NCI-H510A (cell line): Measurements from ENCODE around the gene TMEM202.
"Not testable (repeated sequence)": the region's sequence is repeated elsewhere in the genome, so short reads cannot be mapped to it uniquely, and the experiment has no call there.

Source experiments
- DNase-seq: peaks from one replicate; lab custom pipeline; 2025; lab: John Stamatoyannopoulos, UW

Gene TMEM202

DNA sequence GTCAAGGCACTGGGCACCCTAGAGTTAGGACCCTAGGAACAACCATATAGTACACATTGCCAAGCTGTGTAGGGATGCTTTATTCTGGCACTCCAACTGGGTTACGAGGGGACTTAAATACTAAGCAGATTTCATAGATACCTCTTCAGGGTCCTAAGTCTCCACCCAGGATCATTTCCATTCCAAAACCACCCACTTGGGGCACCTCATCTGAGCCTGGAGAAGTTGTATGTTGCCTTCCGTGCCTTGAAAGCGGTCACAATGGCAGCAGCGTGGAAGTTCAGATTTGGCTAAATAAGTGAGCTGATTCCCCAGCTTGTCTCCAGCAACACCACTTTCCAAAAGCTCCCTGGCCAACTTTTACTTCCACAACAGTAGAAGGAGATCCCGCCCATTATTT is 4.6 kb downstream of the TMEM202 start:
- DNase-seq, result no peak

DNA sequence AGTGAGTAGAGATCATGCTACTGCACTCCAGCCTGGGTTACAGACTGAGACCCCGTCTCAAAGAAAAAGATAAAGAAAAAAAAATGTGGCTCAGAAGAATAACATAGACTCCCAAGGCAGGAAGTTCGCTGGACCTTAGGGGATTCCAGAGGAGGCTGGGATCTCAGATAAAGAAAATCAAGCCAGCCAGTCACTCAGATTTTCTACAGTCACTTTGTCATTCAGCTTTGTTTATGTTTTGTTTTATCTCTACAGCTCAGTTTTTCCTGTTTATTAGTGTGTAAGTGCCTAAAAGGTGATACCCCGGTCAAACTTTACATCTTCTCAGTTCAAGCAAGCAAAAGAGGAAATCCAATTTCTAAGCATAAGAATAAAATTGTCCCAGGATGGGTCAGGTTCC is 6.3 kb downstream of the TMEM202 start:
- no peak for DNase-seq

DNA sequence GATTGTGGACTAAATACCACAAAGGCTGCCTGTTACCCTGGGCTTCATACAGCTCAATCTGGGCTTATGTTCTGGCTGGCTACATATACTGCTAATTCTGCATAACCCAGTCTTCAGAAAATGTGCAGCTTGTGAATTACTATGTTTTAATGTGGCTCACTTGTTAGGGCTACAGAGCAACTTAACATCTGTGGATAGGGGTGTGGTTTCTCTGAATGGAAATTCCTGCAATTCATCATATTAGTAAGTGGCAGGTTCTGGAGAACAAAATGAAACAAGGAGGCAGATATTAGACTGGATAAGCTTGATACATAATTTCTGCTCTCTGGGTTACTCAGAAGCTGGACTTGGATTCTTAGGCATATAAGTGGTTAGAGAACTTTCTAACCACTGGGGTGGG is 6.7 kb downstream of the TMEM202 start:
- no peak for DNase-seq

DNA sequence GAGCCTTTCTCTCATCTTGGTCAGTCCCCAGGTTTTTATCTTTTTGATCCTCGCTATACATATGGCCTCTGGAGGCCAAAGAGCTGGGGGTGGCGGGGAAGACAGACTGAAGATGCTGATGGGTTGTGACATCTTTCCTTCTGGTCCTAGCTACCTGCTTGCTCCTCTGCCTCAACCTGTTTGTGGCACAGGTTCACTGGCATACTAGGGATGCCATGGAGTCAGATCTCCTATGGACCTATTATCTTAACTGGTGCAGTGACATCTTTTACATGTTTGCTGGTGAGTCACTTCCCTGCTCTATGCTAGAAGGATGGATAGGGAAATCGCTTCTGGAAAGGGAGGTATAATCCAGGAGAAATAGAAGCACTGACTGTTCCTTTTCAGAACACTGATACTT is 8.8 kb downstream of the TMEM202 start:
- no peak for DNase-seq

DNA sequence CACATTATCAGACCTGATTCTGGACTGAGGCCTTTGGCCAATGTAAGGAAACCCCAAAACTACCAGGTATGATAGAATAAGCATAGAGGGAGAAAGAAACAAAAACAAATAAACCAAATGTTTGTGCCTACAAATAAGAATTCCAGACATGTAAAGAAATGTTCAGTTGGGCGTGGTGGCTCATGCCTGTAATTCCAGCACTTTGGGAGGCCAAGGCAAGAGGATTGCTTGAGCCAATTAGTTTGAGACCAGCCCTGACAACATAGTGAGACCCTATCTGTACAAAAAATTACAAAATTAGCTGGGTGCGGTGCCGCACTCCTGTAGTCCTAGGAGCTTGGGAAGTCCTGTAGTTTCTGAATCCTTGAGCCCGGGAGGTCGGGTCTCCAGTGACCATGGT is 13.0 kb downstream of the TMEM202 start:
- no peak for DNase-seq

DNA sequence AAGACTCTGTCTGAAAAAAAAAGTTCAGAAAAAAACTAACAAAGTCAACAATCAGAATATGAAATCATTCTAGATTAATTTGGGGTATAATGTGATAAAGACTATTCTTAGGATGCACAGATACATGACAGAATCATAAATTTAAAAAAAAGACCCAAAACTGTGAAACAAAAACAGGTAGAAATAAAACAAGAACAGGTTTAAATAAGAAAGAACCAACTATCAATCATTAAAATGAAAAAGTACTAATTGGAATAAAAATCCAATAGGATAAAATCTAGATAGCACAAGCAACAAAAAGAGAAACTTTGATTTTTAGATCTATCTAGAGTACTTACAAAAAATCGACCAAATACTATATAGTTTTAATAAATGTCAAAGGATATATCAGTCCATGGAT is 13.4 kb downstream of the TMEM202 start:
- no peak for DNase-seq

DNA sequence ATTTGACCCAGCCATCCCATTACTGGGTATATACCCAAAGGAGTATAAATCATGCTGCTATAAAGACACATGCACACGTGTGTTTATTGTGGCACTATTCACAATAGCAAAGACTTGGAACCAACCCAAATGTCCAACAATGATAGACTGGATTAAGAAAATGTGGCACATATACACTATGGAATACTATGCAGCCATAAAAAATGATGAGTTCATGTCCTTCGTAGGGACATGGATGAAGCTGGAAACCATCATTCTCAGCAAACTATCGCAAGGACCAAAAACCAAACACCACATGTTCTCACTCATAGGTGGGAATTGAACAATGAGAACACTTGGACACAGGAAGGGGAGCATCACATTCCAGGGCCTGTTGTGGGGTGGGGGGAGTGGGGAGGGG is 15.2 kb downstream of the TMEM202 start:
- not testable (repeated sequence) for DNase-seq

DNA sequence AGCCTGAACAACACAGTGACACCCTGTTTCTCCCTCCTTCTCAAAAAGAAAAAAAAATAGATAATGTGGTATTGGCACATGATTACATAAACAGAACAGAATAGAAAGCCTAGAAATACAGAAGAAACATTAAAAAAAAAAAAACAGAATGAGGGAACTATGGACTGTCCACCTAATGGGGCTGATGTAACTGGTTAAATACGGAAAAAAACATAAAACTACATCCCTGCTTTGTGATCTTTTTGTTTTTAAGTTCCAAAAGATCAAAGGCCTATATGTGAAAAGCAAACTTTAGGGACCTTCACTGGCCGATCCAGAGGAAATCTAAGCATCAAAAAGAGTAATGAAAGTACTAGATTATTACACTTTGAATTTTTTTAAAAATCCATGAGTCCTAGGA is 17.2 kb downstream of the TMEM202 start:
- no peak for DNase-seq

DNA sequence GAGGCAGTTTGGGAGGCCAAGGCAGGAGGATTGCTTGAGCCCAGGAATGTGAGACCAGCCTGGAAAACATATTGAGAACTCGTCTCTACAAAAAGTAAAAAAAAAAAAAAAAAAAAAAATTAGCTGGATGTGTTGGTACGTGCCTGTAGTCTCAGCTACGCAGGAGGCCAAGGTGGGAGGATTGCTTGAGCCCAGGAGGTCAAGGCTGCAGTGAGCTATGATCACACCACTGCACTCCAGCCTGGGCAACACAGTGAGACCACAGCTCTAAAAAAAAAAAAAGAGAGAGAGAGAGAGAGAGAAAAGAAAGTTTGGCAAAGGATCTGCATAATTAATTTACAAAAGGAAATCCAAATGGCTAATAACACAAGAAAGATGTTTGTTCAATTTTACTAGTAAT is 21.7 kb downstream of the TMEM202 start:
- not testable (repeated sequence) for DNase-seq

DNA sequence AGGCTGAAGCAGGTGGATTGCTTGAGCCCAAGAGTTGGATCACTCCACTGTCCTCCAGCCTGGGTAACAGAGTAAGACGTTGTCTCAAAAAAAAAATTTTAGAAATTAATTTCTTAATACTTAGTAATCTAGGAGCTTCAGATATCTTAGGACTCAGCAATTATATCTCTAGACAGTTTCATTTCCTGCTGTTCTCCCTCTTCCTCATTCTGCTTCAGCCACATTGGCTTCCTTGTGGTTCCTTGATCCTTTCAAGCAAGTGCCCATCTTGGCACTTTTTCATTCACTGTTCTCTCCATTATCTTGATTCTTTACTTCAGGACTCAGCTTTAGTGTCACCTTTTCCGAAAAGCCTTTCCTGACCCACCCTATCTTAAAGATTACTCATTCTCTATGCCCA is 22.5 kb downstream of the TMEM202 start:
- no peak for DNase-seq

DNA sequence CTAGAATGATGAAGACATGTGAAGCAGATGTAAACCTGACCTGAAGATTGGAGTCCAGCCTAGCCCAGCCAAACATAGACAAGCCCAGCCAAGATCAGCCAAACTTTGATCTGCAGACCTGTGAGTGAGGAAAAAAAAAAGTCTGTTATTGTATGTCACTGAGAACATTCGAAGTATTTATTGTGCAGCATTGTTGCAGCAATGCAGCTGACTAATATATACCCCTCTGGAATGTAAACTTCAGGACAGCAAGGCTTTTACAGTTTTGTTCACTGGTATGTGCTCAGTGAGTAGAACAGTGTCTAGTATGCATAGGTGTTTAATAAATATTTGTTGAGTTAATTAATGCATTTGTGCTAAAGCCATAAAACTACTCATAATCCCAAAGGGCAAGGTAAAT is 23.4 kb downstream of the TMEM202 start:
- no peak for DNase-seq

DNA sequence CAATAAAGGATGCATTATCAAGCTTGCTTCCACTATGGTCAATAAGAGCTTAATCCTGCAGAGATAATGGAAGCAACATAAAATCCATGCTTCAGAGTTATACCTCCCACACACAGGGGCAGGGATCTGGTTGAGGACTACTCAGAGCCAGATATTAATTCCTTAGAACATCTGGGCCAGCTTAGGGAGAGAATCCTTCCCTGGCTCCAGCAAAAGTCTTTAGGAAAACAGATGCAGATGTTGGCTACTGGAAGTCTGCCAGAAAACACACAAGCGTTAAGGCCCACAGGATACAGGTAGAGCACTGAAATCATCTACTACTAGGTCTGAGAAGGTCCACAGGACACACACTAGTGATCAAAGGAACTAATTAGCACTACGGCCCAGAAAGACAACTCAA is 25.2 kb downstream of the TMEM202 start:
- no peak for DNase-seq

DNA sequence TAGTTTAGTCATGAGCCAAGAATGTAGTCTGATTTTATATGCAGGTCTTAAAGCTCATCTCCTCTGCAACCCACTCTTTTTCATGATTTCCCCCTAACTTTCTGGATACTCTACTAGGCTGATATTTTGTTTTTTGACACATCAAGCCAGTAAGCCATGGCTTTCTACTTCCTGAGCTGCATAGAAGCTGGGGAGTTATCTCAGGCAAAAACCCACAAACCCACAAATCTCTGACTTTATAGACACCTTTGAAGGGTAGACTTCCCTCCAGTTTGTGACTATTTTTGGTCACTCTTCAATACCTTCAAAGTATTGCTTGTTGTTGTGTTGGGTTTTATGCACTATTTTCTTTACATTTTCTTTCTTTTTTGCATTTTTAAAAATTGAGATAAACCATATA is 28.6 kb downstream of the TMEM202 start:
- no peak for DNase-seq

DNA sequence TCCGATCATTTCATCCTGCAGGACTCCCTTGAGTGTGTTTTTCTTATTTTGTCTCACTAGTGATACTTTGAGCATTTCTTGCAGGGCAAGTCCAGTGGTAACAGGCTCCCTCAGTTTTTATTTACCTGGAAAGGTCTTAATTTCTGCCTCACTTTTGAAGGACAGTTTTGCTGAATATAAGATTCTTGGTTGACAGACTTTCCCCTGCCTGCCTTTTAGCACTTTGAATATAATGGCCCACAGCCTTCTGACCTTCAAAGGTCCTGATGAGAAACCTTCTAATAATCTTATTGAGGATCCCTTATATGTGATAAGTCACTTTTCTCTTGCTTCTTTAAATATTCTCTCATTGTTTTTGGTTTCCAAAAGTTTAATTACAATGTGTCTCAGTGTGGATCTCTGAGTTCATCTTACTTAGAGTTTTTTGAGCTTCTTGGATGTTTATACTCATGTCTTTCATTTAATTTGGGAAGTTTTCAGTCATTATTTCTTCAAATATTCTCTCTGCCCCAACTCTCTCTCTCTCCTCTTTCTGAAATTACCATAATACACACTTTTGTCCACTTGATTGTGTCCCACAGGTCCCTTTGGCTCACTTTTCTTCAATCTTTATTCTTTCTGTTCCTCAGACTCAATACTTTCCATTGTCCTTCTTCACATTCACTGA is 39.7 kb downstream of the TMEM202 start:
- no peak for DNase-seq

DNA sequence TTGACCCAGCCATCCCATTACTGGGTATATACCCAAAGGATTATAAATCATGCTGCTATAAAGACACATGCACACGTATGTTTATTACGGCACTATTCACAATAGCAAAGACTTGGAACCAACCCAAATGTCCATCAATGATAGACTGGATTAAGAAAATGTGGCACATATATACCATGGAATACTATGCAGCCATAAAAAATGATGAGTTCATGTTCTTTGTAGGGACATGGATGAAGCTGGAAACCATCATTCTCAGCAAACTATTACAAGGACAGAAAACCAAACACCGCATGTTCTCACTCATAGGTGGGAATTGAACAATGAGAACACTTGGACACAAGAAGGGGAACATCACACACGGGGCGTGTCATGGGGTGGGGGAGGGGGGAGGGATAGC is 44.7 kb downstream of the TMEM202 start:
- DNase-seq, result not testable (repeated sequence)

DNA sequence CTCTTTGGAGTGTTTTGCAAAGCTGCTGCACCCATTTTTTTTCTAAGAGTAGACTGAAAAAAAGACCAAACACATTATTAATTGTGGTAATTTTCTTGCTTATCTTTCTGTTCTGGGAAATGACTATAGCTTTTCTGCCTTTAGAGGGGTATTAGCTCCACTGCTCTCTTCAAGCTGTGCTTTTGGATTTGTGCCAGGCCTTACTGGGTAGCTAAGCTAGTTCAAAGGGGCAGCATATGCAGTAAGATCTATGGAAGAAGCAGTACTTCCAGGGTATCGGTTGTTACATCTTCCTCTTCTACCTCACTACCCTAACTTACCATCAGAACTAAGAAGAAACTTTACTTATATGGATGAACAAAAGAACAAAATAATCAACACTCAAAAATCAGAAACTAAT is 47.3 kb downstream of the TMEM202 start:
- DNase-seq, result no peak

DNA sequence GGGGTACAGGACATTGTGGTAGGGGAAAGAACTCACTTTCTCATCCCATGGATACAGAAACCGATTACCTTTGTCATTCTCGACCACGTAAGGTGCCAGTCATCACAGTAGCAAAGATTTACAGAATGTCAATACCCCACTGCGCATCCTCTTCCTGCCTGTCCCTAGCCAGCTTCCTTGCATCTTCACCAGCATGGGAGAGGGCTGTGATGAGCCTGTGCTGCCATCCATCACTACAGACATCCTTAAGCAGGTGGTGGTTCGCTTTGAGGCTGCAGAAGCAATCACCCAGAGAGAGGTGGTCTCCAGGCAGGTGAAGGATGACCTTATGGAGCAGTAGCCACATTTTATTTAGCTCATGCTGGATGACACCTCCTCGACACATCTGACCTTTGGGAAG is 52.7 kb downstream of the TMEM202 start:
- DNase-seq, result no peak

DNA sequence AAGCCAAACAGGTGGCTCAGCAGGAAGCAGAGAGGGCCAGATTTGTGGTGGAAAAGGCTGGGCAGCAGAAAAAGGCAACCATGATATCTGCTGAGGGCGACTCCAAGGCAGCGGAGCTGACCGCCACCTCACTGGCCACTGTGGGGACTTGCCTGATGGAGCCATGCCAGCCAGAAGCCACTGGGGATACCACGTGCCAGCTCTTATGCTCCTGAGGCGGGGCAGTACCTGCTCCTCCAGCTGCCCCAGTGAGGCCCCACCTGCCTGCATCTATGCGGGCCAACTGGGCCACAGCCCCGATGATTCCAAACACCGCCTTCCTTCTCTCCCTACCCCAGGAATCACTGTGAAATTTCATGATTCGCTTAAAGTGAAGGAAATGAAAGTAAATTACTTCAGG is 53.1 kb downstream of the TMEM202 start:
- no peak for DNase-seq

DNA sequence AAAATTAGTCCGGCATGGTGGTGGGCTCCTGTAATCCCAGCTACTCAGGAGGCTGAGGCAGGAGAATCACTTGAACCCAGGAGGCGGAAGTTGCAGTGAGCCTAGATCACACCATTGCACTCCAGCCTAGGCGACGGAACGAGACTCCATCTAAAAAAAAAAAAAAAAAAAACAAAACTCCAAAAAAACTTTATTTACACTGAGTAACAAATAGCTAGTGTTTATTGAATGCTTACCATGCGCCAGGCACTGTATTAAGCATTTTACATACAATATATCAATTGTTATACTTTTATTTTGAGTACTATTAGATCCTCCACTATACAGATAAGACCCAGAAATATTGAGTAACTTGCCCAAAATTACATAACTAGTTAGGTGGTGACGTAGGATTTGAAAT is 58.6 kb downstream of the TMEM202 start:
- DNase-seq, result no peak
